Hepatocyte (in vitro differentiated cells): ENCODE data around the gene PTPRT. TPM values are rescaled to one million over a fixed set of nuclear protein-coding genes. Genes with fewer than 3 reads are reported as not detected.

Source experiments
- DNase-seq: peaks from one replicate; pipeline ENCODE4 v3.0.0-alpha.2; 2016; ENCODE audit warnings: low spot score
- H2AFZ ChIP-seq: fragments of 200-600 bp; sonication (generic); 2 replicates; pipeline ENCODE4 v1.6.0; 2016; ENCODE audit warnings: antibody characterized with exemption, mild to moderate bottlenecking
- H3K27ac ChIP-seq: fragments of 200-600 bp; sonication (generic); 2 replicates; pipeline ENCODE4 v1.5.1; 2016; ENCODE audit warnings: mild to moderate bottlenecking
- H3K27me3 ChIP-seq: fragments of 200-600 bp; sonication (generic); 2 replicates; pipeline ENCODE4 v1.6.1; 2016
- H3K36me3 ChIP-seq: fragments of 200-600 bp; sonication (generic); replicated peaks from 2 replicates; pipeline ENCODE4 v1.5.1; 2016; ENCODE audit warnings: low read depth; ENCODE audit not compliant: insufficient read depth
- H3K4me1 ChIP-seq: fragments of 200-600 bp; sonication (generic); 2 replicates; pipeline ENCODE4 v1.5.1; 2016; ENCODE audit warnings: mild to moderate bottlenecking, moderate library complexity; ENCODE audit not compliant: insufficient read depth
- H3K4me2 ChIP-seq: fragments of 200-600 bp; sonication (generic); 2 replicates; pipeline ENCODE4 v1.6.0; 2016
- H3K4me3 ChIP-seq: fragments of 200-600 bp; sonication (generic); 2 replicates; pipeline ENCODE4 v1.5.1; 2016; ENCODE audit warnings: mild to moderate bottlenecking
- H3K79me2 ChIP-seq: fragments of 200-600 bp; sonication (generic); 2 replicates; pipeline ENCODE4 v1.6.0; 2017; ENCODE audit warnings: mild to moderate bottlenecking
- H3K9me2 ChIP-seq: fragments of 200-600 bp; sonication (generic); replicated peaks from 2 replicates; pipeline ENCODE4 v1.6.0; 2017; ENCODE audit warnings: mild to moderate bottlenecking; ENCODE audit not compliant: insufficient read depth
- H3K9me3 ChIP-seq: fragments of 200-600 bp; sonication (generic); 2 replicates; pipeline ENCODE4 v1.5.1; 2016; ENCODE audit warnings: low read depth, mild to moderate bottlenecking
- H4K20me1 ChIP-seq: fragments of 200-600 bp; sonication (generic); 2 replicates; pipeline ENCODE4 v1.6.0; 2016; ENCODE audit warnings: mild to moderate bottlenecking; ENCODE audit not compliant: insufficient read depth, poor library complexity, severe bottlenecking
- CTCF ChIP-seq: fragments of 200-600 bp; sonication (generic); IDR thresholded peaks from 2 replicates; pipeline ENCODE4 v1.5.1; 2016; ENCODE audit warnings: antibody characterized with exemption, mild to moderate bottlenecking; ENCODE audit not compliant: poor library complexity
- EZH2 ChIP-seq: fragments of 200-600 bp; sonication (generic); IDR thresholded peaks from 2 replicates; pipeline ENCODE4 v1.6.1; 2016; ENCODE audit warnings: antibody characterized with exemption, mild to moderate bottlenecking, borderline replicate concordance
- EZH2phosphoT487 ChIP-seq: fragments of 200-600 bp; sonication (generic); IDR thresholded peaks from one replicate; pipeline ENCODE4 v1.6.1; 2018; ENCODE audit warnings: antibody characterized with exemption, mild to moderate bottlenecking, low read depth, moderate library complexity; ENCODE audit not compliant: unreplicated experiment, severe bottlenecking
- WGBS: methylation state at CpG from one replicate; pipeline ENCODE4 v1.1.6; 2016; ENCODE audit warnings: low lambda C conversion rate; ENCODE audit errors: missing lambda C conversion rate; 5-methylcytosine and 5-hydroxymethylcytosine counted together
- polyA plus RNA-seq: library from polyadenylated mRNA; unstranded; fragments of >200 nt; fragmentation: Nextera tagmentation; extraction: Ambion mirVana; gene quantifications from 2 replicates; pipeline ENCODE4 v1.2.1, GENCODE V29; 2016
- total RNA-seq: library from RNA; depleted of rRNA; stranded (reverse); fragments of >200 nt; gene quantifications from 2 replicates; pipeline ENCODE4 v1.2.3, GENCODE V29; 2014

The PTPRT gene
- total and polyA plus RNA-seq, 2 experiments from 2014 or later, result 0.47 to 0.83 TPM

- Histone ChIP-seq H3K4me2 (no peak overlapping the region), H3K9me2 (no peaks in the 10 kb centered on the region), H3K9me3 (no peaks in the 10 kb centered on the region), H2AFZ (no peak overlapping the region), H3K4me3 (no peak overlapping the region), H3K4me1 (no peaks in the 10 kb centered on the region), H4K20me1 (no peaks in the 10 kb centered on the region), H3K27me3 (no peaks in the 10 kb centered on the region), H3K27ac (no peak overlapping the region), H3K79me2 (no peaks in the 10 kb centered on the region), H3K36me3 (no peaks in the 10 kb centered on the region)
- DNase-seq, result no peak
- TF ChIP-seq EZH2phosphoT487, result no peak
- TF ChIP-seq EZH2, result no peak
- TF ChIP-seq CTCF, result no peak
- WGBS, result 84% methylated on average over 2 of the region's 2 CpGs
Observed at GRCh38 chr20:42406826-42407225, 782.9 kb downstream of the PTPRT start.

GRCh38 chr20:42402455-42402854 is 787.3 kb downstream of the PTPRT start:
- H3K9me3 ChIP-seq, result no peaks in the 10 kb centered on the region
- WGBS, result 81% methylated on average over 5 of the region's 5 CpGs
- no peaks in the 10 kb centered on the region for H3K4me1 ChIP-seq
- H3K4me3 ChIP-seq, result no peak overlapping the region
- H3K27ac ChIP-seq, result no peak overlapping the region
- no peaks in the 10 kb centered on the region for H3K79me2 ChIP-seq
- H2AFZ ChIP-seq, result no peak overlapping the region
- H3K4me2 ChIP-seq, result no peak overlapping the region
- TF ChIP-seq EZH2phosphoT487 (no peak), CTCF (no peak), EZH2 (no peak)
- H3K36me3 ChIP-seq, result no peaks in the 10 kb centered on the region
- H3K9me2 ChIP-seq, result no peaks in the 10 kb centered on the region
- DNase-seq, result no peak
- no peaks in the 10 kb centered on the region for H4K20me1 ChIP-seq
- no peaks in the 10 kb centered on the region for H3K27me3 ChIP-seq

- no peaks in the 10 kb centered on the region for H4K20me1 ChIP-seq
Observed at GRCh38 chr20:42401613-42402012, 788.1 kb downstream of the PTPRT start.

More at GRCh38 chr20:42401613-42402012, 788.1 kb downstream of the PTPRT start:
- TF ChIP-seq EZH2 (no peak), CTCF (no peak), EZH2phosphoT487 (no peak)
- Histone ChIP-seq H3K79me2 (no peaks in the 10 kb centered on the region), H3K9me3 (no peaks in the 10 kb centered on the region), H3K36me3 (no peaks in the 10 kb centered on the region), H2AFZ (no peak overlapping the region), H3K27me3 (no peaks in the 10 kb centered on the region), H3K9me2 (no peaks in the 10 kb centered on the region), H3K4me3 (no peak overlapping the region), H3K4me2 (no peak overlapping the region), H3K4me1 (no peaks in the 10 kb centered on the region), H3K27ac (no peak overlapping the region)
- 64% methylated on average over 3 of the region's 3 CpGs for WGBS
- DNase-seq, result no peak
